ENCODE results near the gene CLIC3.

DNA sequence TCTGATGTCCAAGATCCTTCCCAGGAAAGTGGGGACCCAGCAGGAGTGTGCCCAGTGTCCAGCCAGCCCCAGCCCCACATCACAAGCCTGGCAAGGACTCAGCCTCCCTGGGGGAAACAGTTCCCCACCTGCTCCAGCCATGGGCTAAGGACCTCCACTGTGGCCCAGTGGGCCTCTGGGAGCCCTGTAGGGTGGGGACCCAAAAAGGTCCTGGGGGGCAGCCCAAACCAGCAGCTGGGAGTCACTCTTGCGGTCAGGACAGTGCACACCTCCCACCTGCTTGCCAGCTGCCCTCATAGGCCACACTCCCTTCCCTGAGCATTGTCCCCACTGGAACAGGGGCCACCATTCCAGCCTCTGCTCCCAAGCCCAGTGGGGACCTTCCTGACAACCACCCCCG, 30.0 kb upstream of the CLIC3 start:
- TF ChIP-seq, protein P1, sequence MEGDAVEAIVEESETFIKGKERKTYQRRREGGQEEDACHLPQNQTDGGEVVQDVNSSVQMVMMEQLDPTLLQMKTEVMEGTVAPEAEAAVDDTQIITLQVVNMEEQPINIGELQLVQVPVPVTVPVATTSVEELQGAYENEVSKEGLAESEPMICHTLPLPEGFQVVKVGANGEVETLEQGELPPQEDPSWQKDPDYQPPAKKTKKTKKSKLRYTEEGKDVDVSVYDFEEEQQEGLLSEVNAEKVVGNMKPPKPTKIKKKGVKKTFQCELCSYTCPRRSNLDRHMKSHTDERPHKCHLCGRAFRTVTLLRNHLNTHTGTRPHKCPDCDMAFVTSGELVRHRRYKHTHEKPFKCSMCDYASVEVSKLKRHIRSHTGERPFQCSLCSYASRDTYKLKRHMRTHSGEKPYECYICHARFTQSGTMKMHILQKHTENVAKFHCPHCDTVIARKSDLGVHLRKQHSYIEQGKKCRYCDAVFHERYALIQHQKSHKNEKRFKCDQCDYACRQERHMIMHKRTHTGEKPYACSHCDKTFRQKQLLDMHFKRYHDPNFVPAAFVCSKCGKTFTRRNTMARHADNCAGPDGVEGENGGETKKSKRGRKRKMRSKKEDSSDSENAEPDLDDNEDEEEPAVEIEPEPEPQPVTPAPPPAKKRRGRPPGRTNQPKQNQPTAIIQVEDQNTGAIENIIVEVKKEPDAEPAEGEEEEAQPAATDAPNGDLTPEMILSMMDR (IDR thresholded peaks at IDR 0.05; ENCODE audit: insufficient read depth, low read length, poor library complexity, severe bottlenecking), result no peak
- TF ChIP-seq EZH2phosphoT487 (conservative IDR thresholded peaks at IDR 0.05; ENCODE audit: low read length), result no peak

All from SU-DHL-6 (cell line).